Stimulated activated CD8-positive, alpha-beta memory T cell treated with anti-CD3 and anti-CD28 coated beads, Interleukin-15, amount 100 ng/mL, for 48 hours (primary cell): ENCODE measurements around the gene AGPAT2.

Source experiments
- DNase-seq, 2 donors: peaks; one replicate each; pipeline ENCODE4 v3.0.0-alpha.2; 2020; ENCODE audit warnings: low read depth in 2 of 2

The AGPAT2 gene

GRCh38 chr9:136661641-136662325 lies 25.5 kb downstream of the AGPAT2 start:
- no peak for DNase-seq

DNA sequence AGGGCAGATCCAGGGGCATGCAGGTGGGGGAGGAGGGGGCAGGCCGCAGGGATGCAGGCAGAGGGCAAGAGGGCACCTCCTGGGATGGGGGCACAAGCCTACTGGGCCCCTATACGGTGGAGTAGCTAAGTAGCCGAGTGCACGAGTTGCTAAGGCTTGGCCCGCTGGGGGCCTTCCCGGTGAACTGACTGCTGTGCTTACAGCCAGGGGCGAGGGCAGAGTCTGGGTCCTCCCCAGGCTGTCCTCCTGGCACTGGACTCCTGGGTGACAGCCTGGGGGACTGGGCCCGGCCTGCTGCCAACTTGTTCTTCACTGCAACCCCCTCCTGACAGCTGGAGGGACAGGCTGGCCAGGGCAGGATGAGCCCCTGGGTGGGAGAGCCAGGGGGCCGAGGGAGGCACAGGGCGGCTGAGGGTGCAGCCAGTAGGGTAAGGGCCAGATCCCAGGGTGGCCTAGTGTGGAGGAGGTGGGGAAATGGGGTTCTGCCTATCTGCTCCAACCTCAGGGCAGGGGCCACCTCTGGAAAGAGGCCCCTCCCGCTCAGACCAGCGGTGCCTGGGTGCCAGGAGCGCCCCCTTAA lies 26.2 kb downstream of the AGPAT2 start:
- no peak for DNase-seq

DNA sequence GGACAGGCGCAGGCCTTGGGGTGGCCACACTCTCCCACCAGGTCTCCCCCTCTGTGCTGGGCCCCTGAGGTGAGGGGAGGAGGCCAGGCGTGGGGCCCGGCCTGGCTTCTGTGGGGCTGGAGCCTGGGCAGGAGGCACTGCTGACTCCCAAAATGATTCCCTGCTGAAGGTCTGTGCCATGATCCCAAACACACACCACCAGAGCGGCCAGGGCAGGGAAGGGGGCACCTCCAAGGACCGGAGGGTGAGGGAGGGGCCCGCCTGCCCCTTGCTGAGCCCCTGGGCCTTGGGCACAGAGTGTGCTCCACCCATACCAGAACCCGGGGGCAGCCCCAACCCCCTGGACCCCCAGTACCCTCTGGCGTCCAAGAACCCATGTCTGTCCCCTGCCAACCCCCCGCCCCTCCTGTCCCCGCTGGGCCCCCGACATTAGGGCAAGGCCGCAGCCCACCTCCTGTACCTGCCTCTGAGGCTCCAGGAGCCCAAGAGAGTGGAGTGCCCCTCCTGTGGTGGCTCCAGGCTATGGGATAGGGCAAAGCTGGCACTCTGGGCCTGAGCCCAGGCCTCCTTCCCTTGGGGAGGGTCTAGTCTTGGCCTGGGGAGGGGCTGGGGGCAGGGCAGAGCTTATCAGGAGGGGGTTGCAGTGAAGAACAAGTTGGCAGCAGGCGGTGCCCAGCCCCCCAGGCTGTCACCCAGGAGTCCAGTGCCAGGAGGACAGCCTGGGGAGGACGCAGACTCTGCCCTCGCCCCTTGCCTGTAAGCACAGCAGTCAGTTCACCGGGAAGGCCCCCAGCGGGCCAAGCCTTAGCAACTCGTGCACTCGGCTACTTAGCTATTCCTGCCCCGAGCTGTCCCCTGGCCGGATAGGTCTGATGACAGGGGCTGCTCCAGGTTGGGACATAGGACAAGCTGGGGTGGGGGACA lies 27.1 kb downstream of the AGPAT2 start:
- no peak for DNase-seq

GRCh38 chr9:136658849-136659535 lies 28.3 kb downstream of the AGPAT2 start:
- DNase-seq, result no peak

- no peak for DNase-seq
Measured at GRCh38 chr9:136657974-136658848, 29.0 kb downstream of the AGPAT2 start.

DNA sequence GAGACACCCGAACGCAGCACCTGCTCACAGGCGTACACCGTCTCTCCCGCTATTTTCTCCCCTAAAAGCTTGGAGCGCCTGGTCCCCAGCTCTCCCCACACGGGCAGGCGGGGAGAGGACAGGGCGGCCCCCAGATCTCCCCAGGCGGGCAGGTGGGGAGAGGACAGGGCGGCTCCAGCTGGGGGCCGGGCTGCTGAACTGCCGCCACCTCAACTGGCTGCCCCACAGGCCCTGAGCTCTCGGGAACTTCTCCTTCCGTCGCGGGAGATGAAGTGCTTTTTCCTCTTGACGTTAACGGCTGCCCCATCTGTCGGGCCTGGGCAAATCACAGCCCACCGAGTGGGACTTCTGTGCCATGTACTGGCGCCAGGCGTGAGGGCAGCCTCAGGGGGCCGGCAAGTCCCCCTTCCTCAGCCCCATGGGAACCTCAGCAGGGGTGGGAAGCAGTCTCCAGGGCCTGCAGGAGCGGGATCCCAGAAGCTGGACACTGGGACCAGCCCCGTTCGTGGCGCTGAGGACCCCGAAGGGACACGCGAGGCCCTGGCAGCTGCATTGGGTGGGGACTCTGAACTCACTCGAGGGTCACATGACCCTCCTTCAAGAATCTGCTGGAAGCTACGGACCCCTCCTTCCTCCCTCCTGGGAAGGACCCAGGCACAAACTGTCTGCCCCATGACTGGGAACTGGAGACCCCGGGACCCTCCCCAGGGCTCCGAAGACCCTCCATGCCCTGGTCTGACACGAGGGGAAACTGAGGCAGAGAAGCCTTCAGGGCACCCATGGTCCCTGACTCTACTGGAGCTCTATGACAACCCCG lies 30.3 kb downstream of the AGPAT2 start:
- no peak for DNase-seq

DNA sequence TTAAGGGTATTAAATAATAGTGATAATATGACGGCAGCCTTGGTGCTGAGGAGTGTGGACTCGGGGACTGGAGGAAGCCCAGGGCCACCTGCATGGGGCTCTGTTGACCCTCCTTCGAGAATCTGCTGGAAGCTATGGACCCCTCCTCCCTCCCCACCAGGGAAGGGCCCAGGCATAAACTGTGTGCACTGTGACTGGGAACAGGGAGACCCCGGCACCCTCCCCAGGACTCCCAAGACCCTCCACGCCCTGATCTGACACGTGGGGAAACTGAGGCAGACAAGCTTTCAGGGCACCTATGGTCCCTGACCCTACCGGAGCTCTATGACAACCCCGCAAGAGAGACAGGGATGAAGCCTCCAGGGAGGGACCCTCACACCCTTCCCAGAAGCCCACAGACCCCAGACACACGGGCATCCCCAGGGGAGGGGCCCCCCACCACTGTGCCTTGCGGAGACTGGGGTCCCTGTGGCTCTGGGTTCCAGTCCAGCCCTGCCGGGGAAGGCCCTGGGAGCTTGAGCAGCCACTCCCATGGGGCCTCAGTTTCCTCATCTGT lies 31.0 kb downstream of the AGPAT2 start:
- no peak for DNase-seq

- DNase-seq, result no peak
Measured at GRCh38 chr9:136655536-136656182, 31.6 kb downstream of the AGPAT2 start.

GRCh38 chr9:136654820-136655535 lies 32.3 kb downstream of the AGPAT2 start:
- DNase-seq, result no peak

DNA sequence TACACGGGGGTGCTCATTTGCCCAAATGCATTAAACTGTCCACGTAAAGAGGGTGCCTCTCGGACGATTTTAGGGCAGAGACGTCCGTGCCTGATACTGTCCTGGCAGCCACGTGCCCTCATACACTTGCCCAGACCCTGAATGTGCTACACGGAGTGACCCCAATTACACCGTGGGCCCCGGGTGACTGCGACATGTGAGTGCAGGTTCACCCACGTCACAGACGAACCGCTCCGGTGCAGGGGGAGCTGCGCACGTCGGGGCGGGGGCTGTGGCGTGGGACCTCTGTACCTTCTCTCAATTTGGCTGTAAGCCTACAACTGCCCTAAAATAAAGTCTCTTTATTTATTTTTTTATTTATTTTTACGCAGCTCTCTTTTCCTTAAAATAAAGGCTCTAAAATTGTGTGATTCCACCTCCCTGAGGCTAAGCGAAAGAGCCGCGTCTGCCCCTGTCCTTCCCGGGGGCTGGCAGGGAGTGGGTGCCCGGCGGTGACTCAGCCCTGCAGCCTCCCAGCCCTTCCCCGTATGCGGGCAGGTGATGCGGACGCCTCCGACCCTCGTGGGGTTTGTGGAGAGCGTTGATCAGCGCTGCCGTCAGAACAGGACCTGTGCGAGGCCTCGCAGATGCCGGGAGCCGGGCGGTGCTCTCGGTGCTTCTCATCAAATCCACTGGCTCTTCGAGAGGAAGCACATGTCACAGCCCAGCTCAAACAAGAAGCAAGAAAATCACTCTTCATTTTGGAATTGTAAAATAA lies 33.8 kb downstream of the AGPAT2 start:
- DNase-seq, result no peak

- DNase-seq, result no peak
Measured at GRCh38 chr9:136651860-136652259, 35.4 kb downstream of the AGPAT2 start.

- DNase-seq, result no peak
Measured at GRCh38 chr9:136650648-136651047, 36.6 kb downstream of the AGPAT2 start.

GRCh38 chr9:136650021-136650420 lies 37.2 kb downstream of the AGPAT2 start:
- no peak for DNase-seq

GRCh38 chr9:136648751-136649150 lies 38.5 kb downstream of the AGPAT2 start:
- no peak for DNase-seq

DNA sequence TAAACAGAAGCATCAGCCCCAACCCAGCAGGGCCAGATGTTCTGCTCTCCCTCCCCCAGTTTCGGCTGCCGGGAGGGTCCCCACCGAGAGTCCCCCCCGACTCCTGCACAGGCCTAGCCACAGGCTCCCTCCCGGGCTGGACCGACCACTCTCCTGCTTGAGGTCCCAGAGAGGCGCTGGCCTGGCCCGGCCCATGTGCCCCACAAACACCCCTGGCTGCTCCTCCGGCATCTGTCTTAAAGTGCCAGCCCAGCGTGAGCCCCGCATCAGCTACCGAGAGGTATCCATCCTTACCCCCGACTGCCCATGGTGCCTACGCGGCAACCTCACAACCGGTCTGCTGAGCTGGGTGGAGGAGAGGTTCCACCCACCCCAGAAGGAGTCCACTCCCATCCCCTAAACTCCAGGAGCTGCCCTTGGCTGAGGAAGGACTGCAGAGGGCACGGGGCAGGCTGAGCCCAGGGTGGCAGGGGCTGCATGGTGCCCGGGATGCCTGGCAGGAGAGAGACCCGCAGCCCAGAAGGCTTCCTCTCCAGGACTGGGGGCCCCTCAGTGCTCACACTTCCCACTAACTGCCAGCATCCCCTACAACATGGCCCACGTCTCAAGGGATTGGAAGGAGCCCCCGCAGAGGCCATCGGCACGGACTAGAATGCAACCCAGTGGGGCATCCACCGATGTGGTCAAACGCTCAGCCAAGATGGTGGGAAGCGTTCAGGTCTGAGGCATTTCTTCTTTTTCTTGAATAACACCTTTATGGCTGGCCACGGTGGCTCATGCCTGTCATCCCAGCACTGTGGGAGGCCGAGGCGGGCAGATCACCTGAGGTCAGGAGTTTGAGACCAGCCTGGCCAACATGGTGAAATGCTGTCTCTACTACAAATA lies 40.2 kb downstream of the AGPAT2 start:
- no peak for DNase-seq

- no peak for DNase-seq
Measured at GRCh38 chr9:136645903-136646754, 41.1 kb downstream of the AGPAT2 start.
